SK-N-SH (cell line): ENCODE results near the gene MYRF. TPM values are rescaled to one million over a fixed set of nuclear protein-coding genes. Genes with fewer than 3 reads are reported as not detected.
A peak's percentile ranks its signal among the peaks of the same experiment; 100 is the strongest.

Source experiments
- CTCF ChIA-PET: fragments of 300-600, 350-600 bp; formaldehyde crosslinking; extraction: SDS; loops from one replicate; lab custom pipeline; 2021; lab: Yijun Ruan, JAX
- POLR2A ChIA-PET: fragments of 350-600 bp; sonication (Branson Sonifier 250); formaldehyde crosslinking; extraction: SDS; loops from one replicate; lab custom pipeline; 2020; ENCODE audit warnings: antibody characterized with exemption, inconsistent platforms; lab: Yijun Ruan, JAX
- DNase-seq: peaks from one replicate; pipeline ENCODE4 v3.0.0; 2012
- H2AFZ ChIP-seq: fragments of 200-600 bp; sonication (generic); 2 replicates; pipeline ENCODE4 v1.8.1; 2016; ENCODE audit warnings: antibody characterized with exemption, mild to moderate bottlenecking, low read depth
- H3F3A ChIP-seq: fragments of 200-600 bp; sonication (generic); replicated peaks from 2 replicates; pipeline ENCODE3; 2016; ENCODE audit warnings: antibody characterized with exemption, mild to moderate bottlenecking; ENCODE audit not compliant: insufficient read depth
- H3K27ac ChIP-seq, 2 experiments: fragments of 200-500 bp in 1 of 2; fragments of 200-600 bp in 1 of 2; sonication (Bioruptor generic) in 1 of 2; sonication (generic), shearing (Covaris generic) in 1 of 2; 2 replicates each; pipeline versions ENCODE4 v1.5.1 to v1.6.1; 2014 to 2016; ENCODE audit warnings: low read depth in 2 of 2, inconsistent platforms in 1 of 2, low read length in 1 of 2, mild to moderate bottlenecking in 1 of 2, mixed read lengths in 1 of 2
- H3K27me3 ChIP-seq: fragments of 200-600 bp; sonication (generic), shearing (Covaris generic); 2 replicates; pipeline ENCODE4 v1.6.1; 2016; ENCODE audit warnings: mixed run types; ENCODE audit not compliant: insufficient read depth
- H3K36me3 ChIP-seq, 2 experiments: fragments of 200-500 bp in 1 of 2; fragments of 200-600 bp in 1 of 2; sonication (Bioruptor generic) in 1 of 2; sonication (generic) in 1 of 2; replicated peaks in 1 of 2; 2 replicates each; pipeline versions ENCODE3 to v1.5.1; 2014 to 2016; ENCODE audit warnings: low read length in 1 of 2, mild to moderate bottlenecking in 1 of 2; ENCODE audit not compliant: insufficient read depth in 2 of 2, control insufficient read depth in 1 of 2
- H3K4me1 ChIP-seq, 2 experiments: fragments of 200-500 bp in 1 of 2; fragments of 200-600 bp in 1 of 2; sonication (Bioruptor generic) in 1 of 2; sonication (generic), shearing (Covaris generic) in 1 of 2; 2 replicates each; pipeline versions ENCODE4 v1.5.1 to v1.6.1; 2014 to 2016; ENCODE audit warnings: low read depth in 1 of 2, low read length in 1 of 2, mixed run types in 1 of 2; ENCODE audit not compliant: insufficient read depth in 2 of 2, control insufficient read depth in 1 of 2
- H3K4me2 ChIP-seq: fragments of 200-600 bp; sonication (generic), shearing (Covaris generic); 2 replicates; pipeline ENCODE4 v1.6.1; 2017; ENCODE audit warnings: mixed run types
- H3K4me3 ChIP-seq, 2 experiments: fragments of 200-500 bp in 1 of 2; fragments of 200-600 bp in 1 of 2; sonication (Bioruptor generic) in 1 of 2; sonication (generic), shearing (Covaris generic) in 1 of 2; 2 replicates each; pipeline versions ENCODE4 v1.5.1 to v1.8.1; 2014 to 2016; ENCODE audit warnings: low read depth in 2 of 2, inconsistent platforms in 1 of 2, low read length in 1 of 2, mild to moderate bottlenecking in 1 of 2, mixed read lengths in 1 of 2, moderate library complexity in 1 of 2
- H3K79me2 ChIP-seq: fragments of 200-600 bp; sonication (generic); 2 replicates; pipeline ENCODE4 v1.8.1; 2017; ENCODE audit warnings: mild to moderate bottlenecking; ENCODE audit not compliant: insufficient read depth
- H3K9ac ChIP-seq: fragments of 200-600 bp; sonication (generic); 2 replicates; pipeline ENCODE4 v1.6.1; 2017; ENCODE audit warnings: mixed run types
- H3K9me2 ChIP-seq: fragments of 200-600 bp; sonication (generic); 2 replicates; pipeline ENCODE4 v1.6.1; 2017; ENCODE audit warnings: mixed run types
- H3K9me3 ChIP-seq: fragments of 200-600 bp; sonication (generic); 2 replicates; pipeline ENCODE4 v1.6.1; 2017; ENCODE audit warnings: mixed run types, mild to moderate bottlenecking, moderate library complexity
- H4K20me1 ChIP-seq: fragments of 200-600 bp; sonication (generic); 2 replicates; pipeline ENCODE4 v1.6.1; 2017; ENCODE audit warnings: mild to moderate bottlenecking, mixed run types; ENCODE audit not compliant: insufficient read depth
- CHD2 ChIP-seq: fragments of 150-350 bp; IDR thresholded peaks from 2 replicates; pipeline ENCODE4 v1.6.1; 2018; ENCODE audit warnings: low read length; ENCODE audit not compliant: partially characterized antibody
- EZH2phosphoT487 ChIP-seq: fragments of 200-600 bp; sonication (generic); IDR thresholded peaks from 2 replicates; pipeline ENCODE4 v1.6.1; 2017; ENCODE audit warnings: low read depth, mixed run types, mild to moderate bottlenecking, antibody characterized with exemption, moderate library complexity, borderline replicate concordance
- FOSL2 ChIP-seq: IDR thresholded peaks from 2 replicates; pipeline ENCODE4 v1.4.0; 2012; ENCODE audit warnings: low read depth, mild to moderate bottlenecking, moderate library complexity, borderline replicate concordance
- GABPA ChIP-seq: IDR thresholded peaks from 2 replicates; pipeline ENCODE4 v1.4.0; 2012; ENCODE audit warnings: low read depth, mild to moderate bottlenecking
- GATA2 ChIP-seq: sonication (generic); formaldehyde crosslinking; IDR thresholded peaks from 2 replicates; pipeline ENCODE4 v1.5.0; 2020; ENCODE audit warnings: mild to moderate bottlenecking, missing genetic modification reagents
- JUND ChIP-seq: IDR thresholded peaks from 2 replicates; pipeline ENCODE4 v1.4.0; 2012
- MEF2A ChIP-seq: IDR thresholded peaks from 2 replicates; pipeline ENCODE4 v1.4.0; 2012; ENCODE audit warnings: low read depth, borderline replicate concordance
- MXI1 ChIP-seq: IDR thresholded peaks from 2 replicates; pipeline ENCODE4 v1.6.1; 2012; ENCODE audit warnings: mild to moderate bottlenecking, low read depth, low read length, improper control_type of control experiment
- NFIC ChIP-seq: IDR thresholded peaks from 2 replicates; pipeline ENCODE4 v1.4.0; 2012; ENCODE audit warnings: borderline replicate concordance
- NRF1 ChIP-seq: IDR thresholded peaks from 2 replicates; pipeline ENCODE4 v1.6.1; 2012; ENCODE audit warnings: low read depth, mild to moderate bottlenecking, low read length
- POLR2AphosphoS5 ChIP-seq: IDR thresholded peaks from 2 replicates; pipeline ENCODE4 v1.6.1; 2012; ENCODE audit warnings: low read depth, low read length
- RCOR1 ChIP-seq: fragments of 150-350 bp; IDR thresholded peaks from 2 replicates; pipeline ENCODE4 v1.6.1; 2017; ENCODE audit warnings: antibody characterized with exemption, low read length
- RXRA ChIP-seq: IDR thresholded peaks from 2 replicates; pipeline ENCODE4 v1.4.0; 2012; ENCODE audit warnings: low read depth, mild to moderate bottlenecking, borderline replicate concordance
- SMC3 ChIP-seq: IDR thresholded peaks from 2 replicates; pipeline ENCODE4 v1.6.1; 2012; ENCODE audit warnings: low read depth, low read length, improper control_type of control experiment
- TCF12 ChIP-seq: IDR thresholded peaks from 2 replicates; pipeline ENCODE4 v1.4.0; 2012
- TEAD4 ChIP-seq: IDR thresholded peaks from 2 replicates; pipeline ENCODE4 v1.4.0; 2012; ENCODE audit warnings: mild to moderate bottlenecking, borderline replicate concordance; ENCODE audit not compliant: insufficient read depth
- USF1 ChIP-seq: IDR thresholded peaks from 2 replicates; pipeline ENCODE4 v1.4.0; 2012; ENCODE audit warnings: low read depth, borderline replicate concordance
- WGBS: methylation state at CpG from one replicate; pipeline ENCODE4 v1.1.6; 2017; ENCODE audit warnings: low lambda C conversion rate; 5-methylcytosine and 5-hydroxymethylcytosine counted together
- polyA plus RNA-seq, 3 experiments: library from polyadenylated mRNA; depleted of rRNA; stranded (reverse); fragments of >200 nt; gene quantifications; 2 replicates each; pipeline ENCODE4 v1.2.3, GENCODE V29; 2012

Gene MYRF
- polyA plus RNA-seq, 1 of the 3 experiments (the other 2 are of a cell fraction): 2.8 TPM

- H3K27me3 ChIP-seq: no peaks in the 10 kb centered on the region
- no peaks in the 10 kb centered on the region for H3K36me3 ChIP-seq
- H3K4me3 ChIP-seq: no peak overlapping the region
- peaks cover 9 to 14% of the 10 kb centered on the region in 2 experiments; a peak in 2 of 4 replicates for H3K4me1 ChIP-seq
- no peaks in the 10 kb centered on the region for H3K9me2 ChIP-seq
- H3K27ac ChIP-seq: no peak overlapping the region
- CTCF ChIA-PET: interaction anchor here (8.1 to 14.3 kb wide), 2 partner anchors 9 to 33 kb away, joined by 81 to 140 read pairs; partner anchors contain the start of genes FEN1 and TMEM258
- WGBS: 71% methylated on average over 8 of the region's 9 CpGs
- H3K4me2 ChIP-seq: peak overlapping the region; percentile 39
- no peaks in the 10 kb centered on the region for H3K79me2 ChIP-seq
- H4K20me1 ChIP-seq: no peaks in the 10 kb centered on the region
- no peak for TF ChIP-seq EZH2phosphoT487
- TF ChIP-seq FOSL2: peak; percentile 22; the same call in 1 of the 2 replicates
- no peaks in the 10 kb centered on the region for H3F3A ChIP-seq
- H3K9me3 ChIP-seq: no peaks in the 10 kb centered on the region
- DNase-seq: no peak
- no peak overlapping the region for H3K9ac ChIP-seq
- POLR2A ChIA-PET: no interaction called here
- no peak overlapping the region for H2AFZ ChIP-seq
These were observed 4.2 kb downstream of the MYRF start for GRCh38 chr11:61756452-61757212.

GRCh38 chr11:61757213-61757862 is 4.9 kb downstream of the MYRF start:
- H3K79me2 ChIP-seq: no peaks in the 10 kb centered on the region

More at GRCh38 chr11:61757213-61757862, 4.9 kb downstream of the MYRF start:
- Histone ChIP-seq H3K4me3 (no peak overlapping the region), H3K9ac (no peak overlapping the region), H3K27me3 (no peaks in the 10 kb centered on the region), H3K36me3 (no peaks in the 10 kb centered on the region), H3K27ac (no peak overlapping the region), H3K9me3 (no peaks in the 10 kb centered on the region), H3F3A (no peaks in the 10 kb centered on the region), H3K4me1 (peaks cover 9 to 11% of the 10 kb centered on the region in 2 experiments; a peak in 2 of 4 replicates), H3K4me2 (no peak overlapping the region), H2AFZ (no peak overlapping the region), H3K9me2 (no peaks in the 10 kb centered on the region), H4K20me1 (no peaks in the 10 kb centered on the region)
- ChIA-PET CTCF (interaction anchor here (0.8 to 14.3 kb wide), 4 partner anchors 10 to 325 kb away, joined by 4 to 140 read pairs (median 43); partner anchors contain the start of genes FEN1 and TMEM258), POLR2A (interaction anchor here (1.1 kb wide), 1 partner anchor 34 kb away, joined by 3 read pairs; no protein-coding TSS in a partner anchor)
- DNase-seq: no peak
- TF ChIP-seq FOSL2 (no peak), GATA2 (no peak), POLR2AphosphoS5 (no peak), CHD2 (no peak), NRF1 (no peak), NFIC (no peak), SMC3 (no peak), MXI1 (no peak), TCF12 (no peak), JUND (no peak), TEAD4 (no peak), RCOR1 (no peak), MEF2A (no peak), GABPA (no peak), USF1 (no peak), RXRA (no peak)
- 90% methylated on average over 2 of the region's 15 CpGs for WGBS
